HEK293 (cell line): ENCODE measurements around the gene XPNPEP2.

Source experiments
- CTCF ChIA-PET: fragments of 350-600 bp; formaldehyde crosslinking; extraction: SDS; loops from one replicate; lab custom pipeline; 2021; ENCODE audit warnings: antibody characterized with exemption; lab: Yijun Ruan, JAX
- POLR2A ChIA-PET: fragments of 300-600 bp; formaldehyde crosslinking; extraction: SDS; loops from one replicate; lab custom pipeline; 2020; ENCODE audit warnings: antibody characterized with exemption, inconsistent platforms; lab: Yijun Ruan, JAX
- H3K27ac ChIP-seq: fragments of 200-500 bp; sonication (Bioruptor generic); 2 replicates; pipeline ENCODE4 v1.5.1; 2014; ENCODE audit warnings: low read depth, low read length, control low read depth, inconsistent platforms; ENCODE audit errors: extremely low read depth
- H3K36me3 ChIP-seq, 2 experiments: fragments of 200-500 bp in 1 of 2; sonication (Bioruptor generic) in 1 of 2; 1 replicate in 1 of 2; 2 replicates in 1 of 2; pipeline ENCODE4 v1.5.1; 2014 to 2017; ENCODE audit warnings: inconsistent platforms in 2 of 2, low read length in 2 of 2; ENCODE audit not compliant: control insufficient read depth in 2 of 2, insufficient read depth in 1 of 2
- H3K4me1 ChIP-seq: fragments of 200-500 bp; sonication (Bioruptor generic); 2 replicates; pipeline ENCODE4 v1.5.1; 2014; ENCODE audit warnings: mild to moderate bottlenecking, low read length, inconsistent platforms; ENCODE audit not compliant: control insufficient read depth, insufficient read depth
- H3K4me3 ChIP-seq: 2 replicates; pipeline ENCODE4 v1.5.1; 2011; ENCODE audit warnings: low read depth, mild to moderate bottlenecking, control low read depth, low read length, moderate library complexity
- H3K9me3 ChIP-seq: fragments of 200-500 bp; sonication (Bioruptor generic); 2 replicates; pipeline ENCODE4 v1.5.1; 2014; ENCODE audit warnings: low read depth, low read length, inconsistent platforms; ENCODE audit not compliant: control insufficient read depth, insufficient read depth
- BCL6B ChIP-seq: fragments of 450-650 bp; formaldehyde crosslinking; IDR thresholded peaks from 2 replicates; pipeline ENCODE4 v1.5.1; 2017; ENCODE audit warnings: missing biosample characterization, missing genetic modification characterization
- FEZF1 ChIP-seq: fragments of 450-650 bp; formaldehyde crosslinking; IDR thresholded peaks from 2 replicates; pipeline ENCODE4 v1.5.1; 2016; ENCODE audit warnings: missing biosample characterization, missing genetic modification characterization
- KLF7 ChIP-seq: fragments of 450-650 bp; formaldehyde crosslinking; IDR thresholded peaks from 2 replicates; pipeline ENCODE4 v1.5.1; 2016; ENCODE audit warnings: missing biosample characterization, missing genetic modification characterization, borderline replicate concordance
- PBX3 ChIP-seq: sonication (generic); formaldehyde crosslinking; IDR thresholded peaks from 2 replicates; pipeline ENCODE4 v1.8.1; 2022; ENCODE audit warnings: mild to moderate bottlenecking, moderate library complexity, missing genetic modification reagents
- PRDM4 ChIP-seq: fragments of 450-650 bp; formaldehyde crosslinking; IDR thresholded peaks from 2 replicates; pipeline ENCODE4 v1.5.1; 2017; ENCODE audit warnings: missing biosample characterization, missing genetic modification characterization
- SETDB1 ChIP-seq: IDR thresholded peaks from one replicate; pipeline ENCODE4 v1.6.1; 2017; ENCODE audit warnings: mild to moderate bottlenecking, low read length, moderate library complexity, mixed read lengths; ENCODE audit not compliant: insufficient read length
- ZBTB21 ChIP-seq: fragments of 450-650 bp; formaldehyde crosslinking; IDR thresholded peaks from 2 replicates; pipeline ENCODE4 v1.5.1; 2017; ENCODE audit warnings: missing biosample characterization, missing genetic modification characterization
- ZBTB26 ChIP-seq: fragments of 450-650 bp; formaldehyde crosslinking; optimal IDR thresholded peaks from 2 replicates; pipeline ENCODE3; 2016; ENCODE audit warnings: missing biosample characterization, mild to moderate bottlenecking, missing genetic modification characterization
- ZBTB48 ChIP-seq: fragments of 450-650 bp; formaldehyde crosslinking; IDR thresholded peaks from 2 replicates; pipeline ENCODE4 v1.5.1; 2016; ENCODE audit warnings: missing biosample characterization, missing genetic modification characterization
- ZNF157 ChIP-seq: fragments of 450-650 bp; formaldehyde crosslinking; IDR thresholded peaks from 2 replicates; pipeline ENCODE4 v1.5.1; 2016; ENCODE audit warnings: missing biosample characterization, missing genetic modification characterization
- ZNF169 ChIP-seq: fragments of 450-650 bp; formaldehyde crosslinking; IDR thresholded peaks from 2 replicates; pipeline ENCODE4 v1.5.1; 2016; ENCODE audit warnings: missing biosample characterization, missing genetic modification characterization
- ZNF211 ChIP-seq: fragments of 450-650 bp; formaldehyde crosslinking; IDR thresholded peaks from 2 replicates; pipeline ENCODE4 v1.5.1; 2016; ENCODE audit warnings: low read depth, missing biosample characterization, missing genetic modification characterization
- ZNF223 ChIP-seq: fragments of 450-650 bp; formaldehyde crosslinking; IDR thresholded peaks from 2 replicates; pipeline ENCODE4 v1.5.1; 2016; ENCODE audit warnings: missing biosample characterization, missing genetic modification characterization
- ZNF37A ChIP-seq: fragments of 450-650 bp; IDR thresholded peaks from 2 replicates; pipeline ENCODE4 v1.5.1; 2018; ENCODE audit warnings: missing biosample characterization, missing genetic modification characterization
- ZNF529 ChIP-seq: fragments of 450-650 bp; formaldehyde crosslinking; IDR thresholded peaks from 2 replicates; pipeline ENCODE4 v1.5.1; 2017; ENCODE audit warnings: missing genetic modification characterization, missing biosample characterization; ENCODE audit not compliant: insufficient replicate concordance
- ZNF548 ChIP-seq: fragments of 450-650 bp; formaldehyde crosslinking; IDR thresholded peaks from 2 replicates; pipeline ENCODE4 v1.5.1; 2016; ENCODE audit warnings: missing biosample characterization, missing genetic modification characterization
- ZNF623 ChIP-seq: fragments of 450-650 bp; formaldehyde crosslinking; IDR thresholded peaks from 2 replicates; pipeline ENCODE4 v1.5.1; 2016; ENCODE audit warnings: missing biosample characterization, missing genetic modification characterization
- ZNF624 ChIP-seq: fragments of 450-650 bp; formaldehyde crosslinking; IDR thresholded peaks from 2 replicates; pipeline ENCODE4 v1.5.1; 2017; ENCODE audit warnings: missing biosample characterization, missing genetic modification characterization
- ZNF768 ChIP-seq: fragments of 450-650 bp; formaldehyde crosslinking; IDR thresholded peaks from 2 replicates; pipeline ENCODE4 v1.5.1; 2018; ENCODE audit warnings: missing biosample characterization, mild to moderate bottlenecking, missing genetic modification characterization
- ZSCAN18 ChIP-seq: fragments of 450-650 bp; formaldehyde crosslinking; IDR thresholded peaks from 2 replicates; pipeline ENCODE4 v1.5.1; 2016; ENCODE audit warnings: missing biosample characterization, missing genetic modification characterization

Gene XPNPEP2

GRCh38 chrX:129701624-129702069 lies 37.1 kb upstream of the XPNPEP2 start:
- CTCF ChIA-PET = interaction anchor here (0.5 to 2.6 kb wide), 3 partner anchors 25 to 95 kb away, joined by 5 to 13 read pairs (median 9); no protein-coding TSS in a partner anchor

GRCh38 chrX:129704491-129704890 lies 34.3 kb upstream of the XPNPEP2 start:
- no peaks in the 10 kb centered on the region for H3K4me1 ChIP-seq
- H3K4me3 ChIP-seq = no peak overlapping the region

More at GRCh38 chrX:129701624-129702069, 37.1 kb upstream of the XPNPEP2 start:
- TF ChIP-seq ZSCAN18 (tag by site-specific recombination) (no peak), ZNF169 (tag by site-specific recombination) (no peak), ZNF223 (tag by site-specific recombination) (no peak), ZNF768 (tag by site-specific recombination) (no peak), FEZF1 (tag by site-specific recombination) (no peak), BCL6B (tag by site-specific recombination) (no peak), ZNF37A (tag by site-specific recombination) (no peak), ZNF548 (tag by site-specific recombination) (no peak)
- Histone ChIP-seq H3K4me1 (no peaks in the 10 kb centered on the region), H3K9me3 (no peaks in the 10 kb centered on the region), H3K4me3 (no peak overlapping the region), H3K27ac (no peak overlapping the region), H3K36me3 (no peaks in the 10 kb centered on the region)
- POLR2A ChIA-PET = no interaction called here

More at GRCh38 chrX:129704491-129704890, 34.3 kb upstream of the XPNPEP2 start:
- Histone ChIP-seq H3K9me3 (no peaks in the 10 kb centered on the region; the same call in none of the 2 replicates), H3K36me3 (no peaks in the 10 kb centered on the region), H3K27ac (no peak overlapping the region)
- ChIA-PET POLR2A (no interaction called here), CTCF (no interaction called here)
- TF ChIP-seq ZBTB21 (no peak), KLF7 (tag by site-specific recombination) (no peak), PRDM4 (no peak), ZNF623 (no peak), ZBTB26 (tag by site-specific recombination) (no peak), PBX3 (CRISPR knock-in tag) (no peak), ZNF624 (tag by site-specific recombination) (no peak), ZNF157 (no peak), SETDB1 (no peak), ZBTB48 (tag by site-specific recombination) (no peak), ZNF529 (tag by site-specific recombination) (no peak), ZNF211 (tag by site-specific recombination) (no peak)
